DMS 273 treated with DMSO at 0.1 percent for 48 hours (cell line): ENCODE measurements around the gene GAD1.

ENCODE experiments used
- DNase-seq: peaks from one replicate; lab custom pipeline; 2025; lab: John Stamatoyannopoulos, UW

The GAD1 gene

DNA sequence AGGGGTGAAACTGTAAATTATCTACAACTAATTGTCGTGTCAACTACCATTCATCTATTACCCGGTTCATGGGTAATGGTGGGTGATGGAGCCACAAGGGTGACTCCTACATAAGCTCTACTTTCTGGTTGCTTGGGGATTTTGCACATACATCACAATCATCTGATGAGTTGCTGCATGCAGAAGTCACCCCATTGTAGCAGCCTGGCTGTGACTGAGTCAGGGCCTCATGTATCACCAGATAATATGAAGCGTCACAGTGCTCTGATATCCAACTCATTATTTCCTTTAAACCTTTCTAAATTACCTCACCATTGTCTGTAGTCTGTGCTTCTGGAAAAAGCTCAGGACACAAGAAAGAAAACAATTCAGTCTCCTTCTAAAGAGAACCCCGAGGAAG lies 79.9 kb downstream of the GAD1 start:
- no peak for DNase-seq

DNA sequence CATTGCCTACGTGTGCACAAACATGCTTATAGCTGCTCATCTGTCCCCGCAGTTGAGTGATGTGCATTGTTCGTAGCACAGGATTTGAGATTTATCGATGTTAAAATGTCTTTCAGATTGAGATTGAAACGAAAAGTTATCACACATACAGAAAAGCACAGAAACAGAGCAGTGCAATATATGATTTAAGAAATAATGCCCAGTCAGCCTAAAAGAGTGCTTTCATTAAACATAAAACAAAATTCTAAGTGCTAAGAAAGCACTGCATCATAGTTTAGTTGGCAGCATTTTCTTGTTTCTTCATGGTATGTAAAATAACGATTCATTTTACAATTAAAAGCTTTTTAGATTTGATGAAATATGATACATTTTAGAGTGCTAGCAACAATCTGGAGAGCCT lies 80.4 kb downstream of the GAD1 start:
- DNase-seq: no peak

DNA sequence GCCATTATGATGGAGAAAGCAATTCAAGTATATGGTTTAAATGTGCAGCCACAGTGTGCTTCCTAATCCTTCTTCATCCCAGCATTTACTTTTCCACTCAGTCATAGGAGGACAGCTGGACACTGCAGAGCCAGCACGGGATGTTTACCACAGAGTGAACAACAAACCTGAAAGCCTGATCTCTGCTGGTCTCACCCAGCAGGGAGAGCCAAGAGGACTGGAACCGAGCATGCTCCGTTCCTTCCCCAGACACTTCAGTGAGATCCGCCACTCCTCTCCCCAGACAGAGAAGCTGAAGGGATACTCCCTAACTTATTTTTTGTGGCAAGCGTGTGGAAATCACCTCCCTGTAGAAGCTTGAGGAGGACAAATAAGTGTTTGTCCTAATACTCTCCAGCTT lies 89.2 kb downstream of the GAD1 start:
- DNase-seq: no peak
